GM13976 (cell line): Measurements from ENCODE around the gene LSM11.

Experiments used
- DNase-seq: peaks from one replicate; pipeline ENCODE4 v3.0.0; 2012; ENCODE audit warnings: low spot score
- CTCF ChIP-seq: IDR thresholded peaks from 2 replicates; pipeline ENCODE4 v1.5.1; 2012; ENCODE audit warnings: borderline replicate concordance, mild to moderate bottlenecking; ENCODE audit not compliant: insufficient read depth; ENCODE audit errors: extremely low read depth, missing control alignments, control extremely low read depth
- in situ Hi-C: fragments of 300-500 bp; cut with MboI; formaldehyde crosslinking; loops from one replicate; pipeline ENCODE4 v1.12.0; 2022; ENCODE audit warnings: low sequenced_read_pairs, mixed read lengths, inconsistent platforms; ENCODE audit not compliant: unreplicated experiment

Gene LSM11

GRCh38 chr5:157729858-157730257 lies 13.7 kb upstream of the LSM11 start:
- TF ChIP-seq CTCF = no peak
- in situ Hi-C loops = no loop called here
- DNase-seq = peak; percentile 65

GRCh38 chr5:157730900-157731271 lies 12.6 kb upstream of the LSM11 start:
- TF ChIP-seq CTCF = no peak
- no peak for DNase-seq
- in situ Hi-C loops = no loop called here

- in situ Hi-C loops = no loop called here
- DNase-seq = peak; percentile 93
- no peak for TF ChIP-seq CTCF
These were observed 12.0 kb upstream of the LSM11 start, which contains the start of gene THG1L for GRCh38 chr5:157731272-157732129. Gene THG1L (plus strand): TSS chr5:157731420. CDS start chr5:157731441, 21 bp downstream.

- in situ Hi-C loops = no loop called here
- DNase-seq = no peak
- TF ChIP-seq CTCF = no peak
These were observed 11.4 kb upstream of the LSM11 start for GRCh38 chr5:157732130-157732514.

- in situ Hi-C loops = no loop called here
- no peak for TF ChIP-seq CTCF
- DNase-seq = no peak
These were observed 10.8 kb upstream of the LSM11 start for GRCh38 chr5:157732596-157733262.

- in situ Hi-C loops = no loop called here
- TF ChIP-seq CTCF = no peak
These were observed 9.1 kb upstream of the LSM11 start for GRCh38 chr5:157734436-157734835.

More at GRCh38 chr5:157734436-157734835, 9.1 kb upstream of the LSM11 start:
- no peak for DNase-seq
